ENCODE measurements around the gene MYO7A. TPM values are rescaled to one million over a fixed set of nuclear protein-coding genes. Genes with fewer than 3 reads are reported as not detected.

Gene MYO7A
- total RNA-seq, 2 donors from 2014 or later, result 3.1 to 102 TPM

GRCh38 chr11:77175869-77176539 is 48.0 kb downstream of the MYO7A start:
- no peaks in the 10 kb centered on the region for H3K4me1 ChIP-seq (replicated peaks)
- WGBS, result 71% methylated on average over 11 of the region's 12 CpGs
- no peak overlapping the region for H3K27ac ChIP-seq
- DNase-seq (ENCODE audit: low spot score), result no peak
- H3K9me3 ChIP-seq, result no peaks in the 10 kb centered on the region
- no peaks in the 10 kb centered on the region for H3K27me3 ChIP-seq (replicated peaks; ENCODE audit: insufficient read depth)
- no peaks in the 10 kb centered on the region for H3K36me3 ChIP-seq
- H3K4me3 ChIP-seq, result no peak overlapping the region
- intact Hi-C loops (cut with DNase I), result no loop called here
- TF ChIP-seq, protein P1, sequence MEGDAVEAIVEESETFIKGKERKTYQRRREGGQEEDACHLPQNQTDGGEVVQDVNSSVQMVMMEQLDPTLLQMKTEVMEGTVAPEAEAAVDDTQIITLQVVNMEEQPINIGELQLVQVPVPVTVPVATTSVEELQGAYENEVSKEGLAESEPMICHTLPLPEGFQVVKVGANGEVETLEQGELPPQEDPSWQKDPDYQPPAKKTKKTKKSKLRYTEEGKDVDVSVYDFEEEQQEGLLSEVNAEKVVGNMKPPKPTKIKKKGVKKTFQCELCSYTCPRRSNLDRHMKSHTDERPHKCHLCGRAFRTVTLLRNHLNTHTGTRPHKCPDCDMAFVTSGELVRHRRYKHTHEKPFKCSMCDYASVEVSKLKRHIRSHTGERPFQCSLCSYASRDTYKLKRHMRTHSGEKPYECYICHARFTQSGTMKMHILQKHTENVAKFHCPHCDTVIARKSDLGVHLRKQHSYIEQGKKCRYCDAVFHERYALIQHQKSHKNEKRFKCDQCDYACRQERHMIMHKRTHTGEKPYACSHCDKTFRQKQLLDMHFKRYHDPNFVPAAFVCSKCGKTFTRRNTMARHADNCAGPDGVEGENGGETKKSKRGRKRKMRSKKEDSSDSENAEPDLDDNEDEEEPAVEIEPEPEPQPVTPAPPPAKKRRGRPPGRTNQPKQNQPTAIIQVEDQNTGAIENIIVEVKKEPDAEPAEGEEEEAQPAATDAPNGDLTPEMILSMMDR (IDR thresholded peaks at IDR 0.05), result no peak
- TF ChIP-seq POLR2A (IDR thresholded peaks at IDR 0.05), result peak; percentile 11

GRCh38 chr11:77176996-77177395 is 49.0 kb downstream of the MYO7A start:
- H3K4me3 ChIP-seq, result no peak overlapping the region
- H3K27me3 ChIP-seq (replicated peaks; ENCODE audit: insufficient read depth), result no peaks in the 10 kb centered on the region
- intact Hi-C loops (cut with DNase I), result no loop called here
- TF ChIP-seq POLR2AphosphoS5 (IDR thresholded peaks at IDR 0.05) (no peak), POLR2A (IDR thresholded peaks at IDR 0.05) (no peak)
- TF ChIP-seq, protein P1 (IDR thresholded peaks at IDR 0.05), result no peak
- no peak for DNase-seq (ENCODE audit: low spot score)
- no peaks in the 10 kb centered on the region for H3K9me3 ChIP-seq
- no peaks in the 10 kb centered on the region for H3K4me1 ChIP-seq (replicated peaks)
- 81% methylated on average over 9 of the region's 9 CpGs for WGBS
- no peaks in the 10 kb centered on the region for H3K36me3 ChIP-seq
- no peak overlapping the region for H3K27ac ChIP-seq

- 93% methylated on average over 4 of the region's 4 CpGs for WGBS
- intact Hi-C loops (cut with DNase I), result no loop called here
- Histone ChIP-seq H3K4me3 (no peak overlapping the region), H3K27ac (no peak overlapping the region), H3K4me1 (replicated peaks) (no peaks in the 10 kb centered on the region), H3K27me3 (replicated peaks; ENCODE audit: insufficient read depth) (no peaks in the 10 kb centered on the region), H3K9me3 (no peaks in the 10 kb centered on the region), H3K36me3 (no peaks in the 10 kb centered on the region)
- DNase-seq (ENCODE audit: low spot score), result no peak
- TF ChIP-seq POLR2AphosphoS5 (IDR thresholded peaks at IDR 0.05), result no peak
- TF ChIP-seq POLR2A (IDR thresholded peaks at IDR 0.05), result no peak
- TF ChIP-seq, protein P1 (IDR thresholded peaks at IDR 0.05), result no peak
Measured at GRCh38 chr11:77178150-77178549, 50.1 kb downstream of the MYO7A start.

DNA sequence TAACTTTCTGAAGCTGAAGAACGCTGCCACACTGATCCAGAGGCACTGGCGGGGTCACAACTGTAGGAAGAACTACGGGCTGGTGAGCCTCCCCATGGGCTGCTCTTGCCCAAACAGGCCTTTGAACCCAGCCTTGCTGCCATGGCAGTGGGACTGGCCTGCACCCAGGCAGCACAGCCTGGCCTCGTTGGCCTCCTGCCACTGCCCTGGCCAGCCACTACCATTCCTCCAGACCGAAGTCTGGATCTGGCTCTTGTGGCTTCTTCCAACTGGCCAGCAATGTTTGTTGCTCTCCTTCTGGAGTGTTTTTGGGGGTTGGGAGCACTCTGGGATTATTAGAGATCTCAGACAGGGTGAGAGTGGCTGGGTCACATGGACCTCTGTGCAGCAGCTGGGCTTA is 51.0 kb downstream of the MYO7A start:
- WGBS, result 73% methylated on average over 5 of the region's 5 CpGs

More for the DNA sequence above, 51.0 kb downstream of the MYO7A start:
- Histone ChIP-seq H3K27me3 (replicated peaks; ENCODE audit: insufficient read depth) (no peaks in the 10 kb centered on the region), H3K4me1 (replicated peaks) (no peaks in the 10 kb centered on the region), H3K9me3 (no peaks in the 10 kb centered on the region), H3K36me3 (no peaks in the 10 kb centered on the region), H3K4me3 (no peak overlapping the region), H3K27ac (no peak overlapping the region)
- TF ChIP-seq POLR2A (IDR thresholded peaks at IDR 0.05) (no peak), POLR2AphosphoS5 (IDR thresholded peaks at IDR 0.05) (no peak)
- TF ChIP-seq, protein P1 (IDR thresholded peaks at IDR 0.05), result no peak
- intact Hi-C loops (cut with DNase I), result no loop called here
- no peak for DNase-seq (ENCODE audit: low spot score)
